ENCODE results near the gene GEMIN7. TPM values are rescaled to one million over a fixed set of nuclear protein-coding genes. Genes with fewer than 3 reads are reported as not detected.

GEMIN7 gene
- total and polyA plus RNA-seq, 2 of the 13 experiments (the other 11 are each of a cell fraction or from before 2014, with no cell fraction given), result 24.1 to 30.6 TPM

GRCh38 chr19:45092747-45093678 lies 14.0 kb downstream of the GEMIN7 start, which contains the start of gene PPP1R37 (continued):
- TF ChIP-seq ZBTB10 (CRISPR knock-in tag; IDR thresholded peaks at IDR 0.05; ENCODE audit: borderline replicate concordance) (no peak), BHLHE40 (IDR thresholded peaks at IDR 0.05; ENCODE audit: low read length) (peak; percentile 92), HDAC1 (CRISPR knock-in tag; IDR thresholded peaks at IDR 0.05) (peak; percentile 91), PHF20 (CRISPR knock-in tag; IDR thresholded peaks at IDR 0.05) (peak; percentile 88), ATF1 (CRISPR knock-in tag; IDR thresholded peaks at IDR 0.05) (no peak), RFX3 (CRISPR knock-in tag; IDR thresholded peaks at IDR 0.05) (peak; percentile 67), ZNF296 (CRISPR knock-in tag; conservative IDR thresholded peaks at IDR 0.05) (no peak), FIP1L1 (IDR thresholded peaks at IDR 0.05; ENCODE audit: borderline replicate concordance, insufficient read depth, low read depth, low read length) (0 out of 2 replicates have a peak, but pooled peaks have one; percentile 21), GFI1 (CRISPR knock-in tag; IDR thresholded peaks at IDR 0.05; ENCODE audit: borderline replicate concordance) (peak; percentile 76; the same call in 1 of the 2 replicates), ZNF768 (CRISPR knock-in tag; IDR thresholded peaks at IDR 0.05) (peak; percentile 10; the same call in 1 of the 2 replicates), SRSF4 (IDR thresholded peaks at IDR 0.05; ENCODE audit: low read depth, low read length, poor library complexity, severe bottlenecking) (no peak), TAF1 (CRISPR knock-in tag; IDR thresholded peaks at IDR 0.05) (peak; percentile 55; the same call in 1 of the 2 replicates), ZNF782 (CRISPR knock-in tag; IDR thresholded peaks at IDR 0.05; ENCODE audit: borderline replicate concordance) (peak; percentile 58; the same call in 1 of the 2 replicates), JUNB (CRISPR knock-in tag; IDR thresholded peaks at IDR 0.05; ENCODE audit: borderline replicate concordance) (0 out of 2 replicates have a peak, but pooled peaks have one; percentile 18), MAX (IDR thresholded peaks at IDR 0.05) (peak; percentile 70), PHF8 (CRISPR knock-in tag; IDR thresholded peaks at IDR 0.05) (peak; percentile 71), IRF1 (CRISPR knock-in tag; IDR thresholded peaks at IDR 0.05; ENCODE audit: low read depth) (0 out of 2 replicates have a peak, but pooled peaks have one; percentile 67), PTBP1 (IDR thresholded peaks at IDR 0.05; ENCODE audit: low read depth, low read length, poor library complexity, severe bottlenecking) (no peak), KLF6 (CRISPR knock-in tag; IDR thresholded peaks at IDR 0.05) (peak; percentile 35; the same call in 1 of the 2 replicates), DZIP1 (CRISPR knock-in tag; IDR thresholded peaks at IDR 0.05) (0 out of 2 replicates have a peak, but pooled peaks have one; percentile 52), AKAP8 (CRISPR knock-in tag; IDR thresholded peaks at IDR 0.05) (peak; percentile 88), SRSF1 (optimal IDR thresholded peaks at IDR 0.05; ENCODE audit: low read depth, low read length) (no peak), YEATS2 (CRISPR knock-in tag; IDR thresholded peaks at IDR 0.05; ENCODE audit: borderline replicate concordance) (peak; percentile 93)
